Naive thymus-derived CD4-positive, alpha-beta T cell (primary cell): ENCODE results near the gene ITGB2. TPM values are rescaled to one million over a fixed set of nuclear protein-coding genes. Genes with fewer than 3 reads are reported as not detected.

ENCODE experiments used
- ATAC-seq: fragments of 150-1000 bp; cut with Tn5 transposase; 2 replicates; pipeline ENCODE4 v1.10.0; 2021; ENCODE audit warnings: mild to moderate bottlenecking, moderate library complexity
- CTCF ChIA-PET: fragments of 350-600 bp; sonication (Branson Sonifier 250); formaldehyde crosslinking; loops from one replicate; lab custom pipeline; 2021; ENCODE audit warnings: antibody characterized with exemption; lab: Charles Lee
- POLR2A ChIA-PET: fragments of 350-600 bp; sonication (Branson Sonifier 250); formaldehyde crosslinking; loops from one replicate; lab custom pipeline; 2021; ENCODE audit warnings: antibody characterized with exemption, inconsistent platforms; lab: Charles Lee
- DNase-seq, 9 donors: peaks; one replicate each; pipeline versions ENCODE4 v3.0.0 to v3.0.0-alpha.2; 2020 to 2022; ENCODE audit warnings: mixed read lengths in 1 of 9
- H3K27ac ChIP-seq: one replicate; pipeline ENCODE4 v1.7.0; 2013; ENCODE audit warnings: mild to moderate bottlenecking, low read depth, low read length, moderate library complexity
- H3K27me3 ChIP-seq, 2 donors: one replicate each; pipeline ENCODE4 v1.7.0; 2013; ENCODE audit warnings: low read length in 2 of 2, mild to moderate bottlenecking in 2 of 2, moderate library complexity in 2 of 2; ENCODE audit not compliant: control insufficient read depth in 2 of 2, insufficient read depth in 2 of 2
- H3K36me3 ChIP-seq, 3 experiments: 1 replicate in 2 of 3; 2 replicates in 1 of 3; pipeline ENCODE4 v1.7.0; 2013; ENCODE audit warnings: low read length in 3 of 3, mild to moderate bottlenecking in 3 of 3, moderate library complexity in 1 of 3; ENCODE audit not compliant: insufficient read depth in 3 of 3, control insufficient read depth in 2 of 3
- H3K4me1 ChIP-seq, 2 donors: one replicate each; pipeline ENCODE4 v1.7.0; 2013; ENCODE audit warnings: low read length in 2 of 2, mild to moderate bottlenecking in 2 of 2, moderate library complexity in 1 of 2; ENCODE audit not compliant: control insufficient read depth in 2 of 2, insufficient read depth in 2 of 2
- H3K4me3 ChIP-seq: 2 replicates; pipeline ENCODE4 v1.7.0; 2013; ENCODE audit warnings: mild to moderate bottlenecking, low read length
- H3K9me3 ChIP-seq, 3 experiments: 1 replicate in 2 of 3; 2 replicates in 1 of 3; pipeline ENCODE4 v1.7.0; 2013; ENCODE audit warnings: low read length in 3 of 3; ENCODE audit not compliant: control insufficient read depth in 2 of 3
- H3K27ac Mint-ChIP-seq, 9 donors: one replicate each; pipeline ENCODE4 v1.8.0; 2020 to 2022; ENCODE audit warnings: mixed read lengths in 9 of 9, mild to moderate bottlenecking in 8 of 9, moderate library complexity in 5 of 9, inconsistent platforms in 2 of 9
- H3K27me3 Mint-ChIP-seq, 5 donors: one replicate each; pipeline ENCODE4 v1.8.0; 2021 to 2022; ENCODE audit warnings: mixed read lengths in 5 of 5, mild to moderate bottlenecking in 1 of 5
- H3K36me3 Mint-ChIP-seq, 5 donors: one replicate each; pipeline ENCODE4 v1.8.0; 2020 to 2022; ENCODE audit warnings: mixed read lengths in 5 of 5, mild to moderate bottlenecking in 3 of 5, inconsistent platforms in 1 of 5
- H3K4me1 Mint-ChIP-seq, 7 donors: one replicate each; pipeline ENCODE4 v1.8.0; 2020 to 2022; ENCODE audit warnings: mixed read lengths in 7 of 7, mild to moderate bottlenecking in 3 of 7, inconsistent platforms in 1 of 7
- H3K4me3 Mint-ChIP-seq, 10 donors: one replicate each; pipeline ENCODE4 v1.8.0; 2020 to 2022; ENCODE audit warnings: mild to moderate bottlenecking in 10 of 10, mixed read lengths in 10 of 10, moderate library complexity in 6 of 10, inconsistent platforms in 2 of 10
- H3K9me3 Mint-ChIP-seq, 11 donors: one replicate each; pipeline ENCODE4 v1.8.0; 2020 to 2022; ENCODE audit warnings: mixed read lengths in 11 of 11, mild to moderate bottlenecking in 4 of 11, inconsistent platforms in 1 of 11, moderate library complexity in 1 of 11
- intact Hi-C, 2 donors: fragments of 100-400 bp; cut with micrococcal nuclease; formaldehyde crosslinking; loops; one replicate each; pipeline ENCODE4 v1.15.1; 2023
- polyA plus RNA-seq, 2 donors: library from polyadenylated mRNA; unstranded; fragments of 300-500 nt; fragmentation: Illumina TruSeq; gene quantifications; one replicate each; pipeline ENCODE4 v1.2.3, GENCODE V29; 2021
- total RNA-seq, 6 experiments: library from RNA in 5 of 6; stranded (reverse) in 5 of 6; gene quantifications; 1 replicate in 5 of 6; 2 replicates in 1 of 6; pipeline ENCODE4 v1.2.3 and lab custom pipeline; 2021 to 2026

ITGB2 gene
- total and polyA plus RNA-seq, 7 experiments from 2014 or later: 280 to 877 (median 459) TPM

- no peak overlapping the region for H3K4me3 ChIP-seq
- Mint-ChIP-seq H3K4me1 (peaks cover 38 to 64% (median 55%) of the 10 kb centered on the region in 7 donors), H3K36me3 (peaks cover 5 to 28% (median 10%) of the 10 kb centered on the region in 5 donors), H3K27ac (peak overlapping the region; percentile 23 to 94 (median 87)), H3K4me3 (peak overlapping the region in 9 of 10 donors; percentile 29 to 68 (median 53)), H3K27me3 (no peaks in the 10 kb centered on the region), H3K9me3 (no peaks in the 10 kb centered on the region)
- H3K27ac ChIP-seq: peak overlapping the region; percentile 53
- no peaks in the 10 kb centered on the region for H3K27me3 ChIP-seq
- POLR2A ChIA-PET: interaction anchor here (0.9 to 1.7 kb wide), 5 partner anchors 10 to 68 kb away, joined by 3 to 4 read pairs (median 3); no protein-coding TSS in a partner anchor
- peaks cover 11 to 64% (median 12%) of the 10 kb centered on the region in 3 experiments for H3K36me3 ChIP-seq
- no peaks in the 10 kb centered on the region for H3K9me3 ChIP-seq
- ATAC-seq (no peak), DNase-seq (peak in 1 of 9 donors; percentile 21)
- CTCF ChIA-PET: interaction anchor here (0.6 kb wide), 1 partner anchor 58 kb away, joined by 3 read pairs; no protein-coding TSS in a partner anchor
- H3K4me1 ChIP-seq: peaks cover under 1 to 47% of the 10 kb centered on the region in 2 donors
- intact Hi-C loops: loop anchor here in 1 of 2 donors (1.0 kb wide), 1 partner anchor 34 kb away; no protein-coding TSS in a partner anchor
Measured at GRCh38 chr21:44850905-44851657, 69.6 kb downstream of the ITGB2 start.

- peaks cover 6 to 51% of the 10 kb centered on the region in 2 donors for H3K4me1 ChIP-seq
- ChIA-PET POLR2A (interaction anchor here (1.4 to 1.7 kb wide), 3 partner anchors 10 to 27 kb away, joined by 3 to 4 read pairs (median 3); no protein-coding TSS in a partner anchor), CTCF (interaction anchor here (0.6 kb wide), 1 partner anchor 57 kb away, joined by 3 read pairs; no protein-coding TSS in a partner anchor)
- peaks cover 10 to 57% (median 11%) of the 10 kb centered on the region in 3 experiments for H3K36me3 ChIP-seq
- no peaks in the 10 kb centered on the region for H3K27me3 Mint-ChIP-seq
- H3K9me3 ChIP-seq: no peaks in the 10 kb centered on the region
- H3K4me3 ChIP-seq: no peak overlapping the region
- peaks cover 38 to 62% (median 52%) of the 10 kb centered on the region in 7 donors for H3K4me1 Mint-ChIP-seq
- no peak overlapping the region for H3K27ac ChIP-seq
- no peaks in the 10 kb centered on the region for H3K9me3 Mint-ChIP-seq
- intact Hi-C loops: no loop called here
- no peaks in the 10 kb centered on the region for H3K27me3 ChIP-seq
- ATAC-seq (no peak), DNase-seq (no peak)
- peaks cover 0 to 24% (median 10%) of the 10 kb centered on the region in 5 donors for H3K36me3 Mint-ChIP-seq
- H3K27ac Mint-ChIP-seq: peak overlapping the region in 6 of 9 donors; percentile 36 to 93 (median 87)
- no peak overlapping the region for H3K4me3 Mint-ChIP-seq
Measured at GRCh38 chr21:44850208-44850800, 70.4 kb downstream of the ITGB2 start.

GRCh38 chr21:44849616-44850130 lies 71.0 kb downstream of the ITGB2 start:
- no peak for ATAC-seq
- Mint-ChIP-seq H3K27ac (peak overlapping the region in 2 of 9 donors; percentile 32 to 38), H3K27me3 (no peaks in the 10 kb centered on the region), H3K9me3 (no peaks in the 10 kb centered on the region), H3K36me3 (peaks cover 0 to 18% (median 10%) of the 10 kb centered on the region in 5 donors), H3K4me1 (peaks cover 31 to 62% (median 47%) of the 10 kb centered on the region in 7 donors), H3K4me3 (no peak overlapping the region)
- Histone ChIP-seq H3K4me1 (peaks cover 6 to 47% of the 10 kb centered on the region in 2 donors), H3K9me3 (no peaks in the 10 kb centered on the region), H3K27ac (no peak overlapping the region), H3K36me3 (peaks cover 4 to 50% (median 4%) of the 10 kb centered on the region in 3 experiments), H3K4me3 (no peak overlapping the region), H3K27me3 (no peaks in the 10 kb centered on the region)
- intact Hi-C loops: no loop called here
- ChIA-PET CTCF (no interaction called here), POLR2A (interaction anchor here (1.4 kb wide), 1 partner anchor 23 kb away, joined by 4 read pairs; no protein-coding TSS in a partner anchor)
- DNase-seq: no peak

GRCh38 chr21:44848821-44849521 lies 71.7 kb downstream of the ITGB2 start:
- H3K36me3 Mint-ChIP-seq: peaks cover 0 to 12% (median 5%) of the 10 kb centered on the region in 5 donors

GRCh38 chr21:44847261-44848056 lies 73.2 kb downstream of the ITGB2 start:
- H3K4me1 ChIP-seq: peaks cover 6 to 27% of the 10 kb centered on the region in 2 donors
- DNase-seq: no peak
- peaks cover 0 to 6% (median 5%) of the 10 kb centered on the region in 5 donors for H3K36me3 Mint-ChIP-seq
- H3K27me3 ChIP-seq: no peaks in the 10 kb centered on the region
- peak overlapping the region in 4 of 9 donors; percentile 49 to 72 (median 60) for H3K27ac Mint-ChIP-seq
- ChIA-PET POLR2A (interaction anchor here (0.8 kb wide), 1 partner anchor 26 kb away, joined by 4 read pairs; the partner anchor contains the start of gene PTTG1IP), CTCF (interaction anchor here (0.7 to 1.3 kb wide), 2 partner anchors 46 to 590 kb away, joined by 3 to 4 read pairs; partner anchors contain the start of gene UBE2G2)
- intact Hi-C loops: loop anchor here in 1 of 2 donors (2.0 kb wide), 1 partner anchor 19 kb away; no protein-coding TSS in a partner anchor
- H3K36me3 ChIP-seq: peaks cover 0 to 33% (median 0%) of the 10 kb centered on the region in 3 experiments
- no peak overlapping the region for H3K27ac ChIP-seq
- peaks cover 18 to 42% (median 30%) of the 10 kb centered on the region in 7 donors for H3K4me1 Mint-ChIP-seq
- no peak overlapping the region for H3K4me3 ChIP-seq
- ATAC-seq: no peak
- no peaks in the 10 kb centered on the region for H3K9me3 ChIP-seq
- peak overlapping the region in 1 of 10 donors; percentile 38 for H3K4me3 Mint-ChIP-seq
- H3K9me3 Mint-ChIP-seq: peaks cover 0 to 1% (median 0%) of the 10 kb centered on the region in 11 donors
- peaks cover 0 to 4% (median 0%) of the 10 kb centered on the region in 5 donors for H3K27me3 Mint-ChIP-seq

More at GRCh38 chr21:44848821-44849521, 71.7 kb downstream of the ITGB2 start:
- no peak overlapping the region for H3K4me3 ChIP-seq
- DNase-seq (no peak), ATAC-seq (no peak)
- ChIA-PET POLR2A (no interaction called here), CTCF (interaction anchor here (0.7 kb wide), 1 partner anchor 406 kb away, joined by 3 read pairs; no protein-coding TSS in a partner anchor)
- peak overlapping the region in 1 of 9 donors; percentile 19 for H3K27ac Mint-ChIP-seq
- H3K4me1 ChIP-seq: peaks cover 6 to 41% of the 10 kb centered on the region in 2 donors
- H3K27ac ChIP-seq: no peak overlapping the region
- H3K27me3 Mint-ChIP-seq: no peaks in the 10 kb centered on the region
- H3K9me3 Mint-ChIP-seq: no peaks in the 10 kb centered on the region
- H3K36me3 ChIP-seq: peaks cover 0 to 43% (median 3%) of the 10 kb centered on the region in 3 experiments
- no peaks in the 10 kb centered on the region for H3K9me3 ChIP-seq
- intact Hi-C loops: no loop called here
- no peaks in the 10 kb centered on the region for H3K27me3 ChIP-seq
- no peak overlapping the region for H3K4me3 Mint-ChIP-seq
- H3K4me1 Mint-ChIP-seq: peaks cover 24 to 57% (median 40%) of the 10 kb centered on the region in 7 donors
